Keratinocyte (primary cell): ENCODE results near the gene ASS1. TPM values are rescaled to one million over a fixed set of nuclear protein-coding genes. Genes with fewer than 3 reads are reported as not detected.

Experiments used
- DNase-seq: peaks from one replicate; pipeline ENCODE4 v3.0.0-alpha.2; 2011; ENCODE audit warnings: low read depth, missing footprints, low spot score
- FAIRE-seq: peaks from 2 replicates; lab custom pipeline; 2011; peaks lifted over from hg19 to GRCh38; lab: Jason Lieb, UNC
- H2AFZ ChIP-seq: 2 replicates; pipeline ENCODE4 v1.6.0; 2012; ENCODE audit warnings: low read length, control low read depth, inconsistent platforms; ENCODE audit not compliant: control insufficient read depth
- H3K27ac ChIP-seq: 2 replicates; pipeline ENCODE4 v1.5.1; 2011; ENCODE audit warnings: low read length; ENCODE audit not compliant: control insufficient read depth, insufficient read depth
- H3K27me3 ChIP-seq: 3 replicates; pipeline ENCODE4 v1.6.0; 2011; ENCODE audit warnings: low read length; ENCODE audit not compliant: control insufficient read depth, insufficient read depth; ENCODE audit errors: extremely low read depth
- H3K36me3 ChIP-seq, 2 experiments: 2 replicates in 1 of 2; 3 replicates in 1 of 2; pipeline ENCODE4 v1.5.1; 2011; ENCODE audit warnings: low read length in 2 of 2, mild to moderate bottlenecking in 1 of 2; ENCODE audit not compliant: control insufficient read depth in 2 of 2, insufficient read depth in 2 of 2; ENCODE audit errors: extremely low read depth in 1 of 2
- H3K4me1 ChIP-seq: 3 replicates; pipeline ENCODE4 v1.5.1; 2011; ENCODE audit warnings: low read length; ENCODE audit not compliant: control insufficient read depth, insufficient read depth; ENCODE audit errors: extremely low read depth
- H3K4me2 ChIP-seq: 3 replicates; pipeline ENCODE4 v1.6.0; 2011; ENCODE audit warnings: low read depth, low read length; ENCODE audit not compliant: control insufficient read depth, insufficient read depth; ENCODE audit errors: extremely low read depth
- H3K4me3 ChIP-seq, 3 experiments: fragments of 200-600 bp in 1 of 3; sonication (generic) in 1 of 3; 2 replicates in 2 of 3; 3 replicates in 1 of 3; pipeline ENCODE4 v1.5.1; 2011 to 2016; ENCODE audit warnings: low read length in 3 of 3, mild to moderate bottlenecking in 3 of 3, control low read depth in 2 of 3, inconsistent platforms in 1 of 3, low read depth in 1 of 3, mixed read lengths in 1 of 3, mixed run types in 1 of 3, moderate library complexity in 1 of 3; ENCODE audit not compliant: control insufficient read depth in 2 of 3, insufficient read depth in 2 of 3; ENCODE audit errors: extremely low read depth in 1 of 3
- H3K79me2 ChIP-seq: 2 replicates; pipeline ENCODE4 v1.6.0; 2012; ENCODE audit warnings: low read length; ENCODE audit not compliant: control insufficient read depth, insufficient read depth
- H3K9ac ChIP-seq: 3 replicates; pipeline ENCODE4 v1.6.0; 2011; ENCODE audit warnings: low read length; ENCODE audit not compliant: control insufficient read depth, insufficient read depth; ENCODE audit errors: extremely low read depth
- H3K9me1 ChIP-seq: 3 replicates; pipeline ENCODE4 v1.6.0; 2011; ENCODE audit warnings: low read length; ENCODE audit not compliant: control insufficient read depth, insufficient read depth; ENCODE audit errors: extremely low read depth
- H3K9me3 ChIP-seq: 2 replicates; pipeline ENCODE4 v1.5.1; 2012; ENCODE audit warnings: low read depth, low read length; ENCODE audit not compliant: control insufficient read depth
- H4K20me1 ChIP-seq: 3 replicates; pipeline ENCODE4 v1.6.0; 2011; ENCODE audit warnings: low read length; ENCODE audit not compliant: control insufficient read depth, insufficient read depth; ENCODE audit errors: extremely low read depth
- EZH2 ChIP-seq: IDR thresholded peaks from one replicate; pipeline ENCODE4 v1.6.1; 2012; ENCODE audit warnings: inconsistent platforms, mild to moderate bottlenecking, low read length, moderate library complexity
- dilution Hi-C: fragments of 300-500 bp; cut with MboI; formaldehyde crosslinking; loops from one replicate; pipeline ENCODE4 v1.7.0; 2020; ENCODE audit warnings: low sequenced_read_pairs; ENCODE audit not compliant: extremely low pct_ligation_motif_present
- polyA plus RNA-seq, 5 experiments: library from polyadenylated mRNA; depleted of rRNA in 3 of 5; stranded (reverse) in 3 of 5; stranded (forward) in 1 of 5; unstranded in 1 of 5; fragments of >200 nt; gene quantifications; 1 replicate in 1 of 5; 2 replicates in 3 of 5; 3 replicates in 1 of 5; pipeline versions ENCODE4 v1.2.1 to v1.2.3, GENCODE V29; 2011 to 2012; ENCODE audit warnings: missing spikeins in 2 of 5, low read depth in 1 of 5, low replicate concordance in 1 of 5
- TF ChIP-seq, protein P1 (sequence below), 3 experiments: IDR thresholded peaks in 1 of 3; conservative IDR thresholded peaks in 1 of 3; optimal IDR thresholded peaks in 1 of 3; 2 replicates in 2 of 3; 3 replicates in 1 of 3; pipeline versions ENCODE3 to v1.5.1; 2011; ENCODE audit warnings: low read length in 3 of 3, mild to moderate bottlenecking in 3 of 3, moderate library complexity in 2 of 3, control low read depth in 1 of 3, inconsistent platforms in 1 of 3; ENCODE audit not compliant: insufficient read depth in 2 of 3; ENCODE audit errors: extremely low read depth in 1 of 3

The ASS1 gene
- polyA plus RNA-seq, 1 donor (not counting 4 experiments of a cell fraction or from before 2014, with no cell fraction given): 52.4 TPM

DNA sequence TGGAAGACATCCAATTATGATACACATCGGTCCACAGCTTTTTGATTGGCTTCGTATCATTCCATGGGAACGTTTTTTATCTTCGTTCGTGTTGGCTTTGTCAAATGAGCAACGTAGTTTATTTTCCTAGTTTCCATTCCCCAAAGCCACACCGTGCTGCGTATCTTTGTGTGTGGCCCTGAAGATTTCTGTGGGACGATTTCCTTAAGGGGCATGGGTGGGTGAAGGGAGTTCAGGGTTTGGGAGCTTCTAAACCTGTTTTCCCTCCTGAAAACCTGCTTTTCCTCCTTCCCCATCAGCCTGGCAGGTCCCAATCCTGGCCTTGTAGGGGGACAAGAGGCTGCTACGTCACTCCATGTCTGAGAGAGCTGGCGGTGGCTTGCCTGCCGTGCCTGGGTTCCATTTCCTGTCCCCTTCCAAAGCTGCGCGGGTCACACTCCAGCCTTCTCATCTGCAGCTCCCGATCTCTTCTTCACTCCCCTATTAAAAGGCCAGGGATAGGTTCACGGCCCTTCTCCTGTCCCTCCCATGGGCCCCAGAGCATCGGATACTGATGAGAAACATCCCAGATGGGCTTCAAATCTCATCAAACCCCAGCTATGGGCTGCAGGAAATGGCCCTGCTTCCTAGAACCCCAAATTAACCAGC is 23.5 kb upstream of the ASS1 start:
- FAIRE-seq (no peak), DNase-seq (no peak)
- Histone ChIP-seq H3K27ac (no peak overlapping the region), H3K9me3 (no peaks in the 10 kb centered on the region), H3K4me2 (no peak overlapping the region), H3K79me2 (no peaks in the 10 kb centered on the region), H3K9me1 (no peaks in the 10 kb centered on the region), H3K4me3 (no peak overlapping the region), H3K4me1 (peaks cover 5% of the 10 kb centered on the region), H3K9ac (no peak overlapping the region), H4K20me1 (no peaks in the 10 kb centered on the region), H3K36me3 (no peaks in the 10 kb centered on the region), H2AFZ (no peak overlapping the region), H3K27me3 (peaks cover 31% of the 10 kb centered on the region)
- no peak for TF ChIP-seq EZH2
- TF ChIP-seq, protein P1, sequence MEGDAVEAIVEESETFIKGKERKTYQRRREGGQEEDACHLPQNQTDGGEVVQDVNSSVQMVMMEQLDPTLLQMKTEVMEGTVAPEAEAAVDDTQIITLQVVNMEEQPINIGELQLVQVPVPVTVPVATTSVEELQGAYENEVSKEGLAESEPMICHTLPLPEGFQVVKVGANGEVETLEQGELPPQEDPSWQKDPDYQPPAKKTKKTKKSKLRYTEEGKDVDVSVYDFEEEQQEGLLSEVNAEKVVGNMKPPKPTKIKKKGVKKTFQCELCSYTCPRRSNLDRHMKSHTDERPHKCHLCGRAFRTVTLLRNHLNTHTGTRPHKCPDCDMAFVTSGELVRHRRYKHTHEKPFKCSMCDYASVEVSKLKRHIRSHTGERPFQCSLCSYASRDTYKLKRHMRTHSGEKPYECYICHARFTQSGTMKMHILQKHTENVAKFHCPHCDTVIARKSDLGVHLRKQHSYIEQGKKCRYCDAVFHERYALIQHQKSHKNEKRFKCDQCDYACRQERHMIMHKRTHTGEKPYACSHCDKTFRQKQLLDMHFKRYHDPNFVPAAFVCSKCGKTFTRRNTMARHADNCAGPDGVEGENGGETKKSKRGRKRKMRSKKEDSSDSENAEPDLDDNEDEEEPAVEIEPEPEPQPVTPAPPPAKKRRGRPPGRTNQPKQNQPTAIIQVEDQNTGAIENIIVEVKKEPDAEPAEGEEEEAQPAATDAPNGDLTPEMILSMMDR (optimal IDR thresholded peaks at IDR 0.05 in 1 of 3, IDR thresholded peaks at IDR 0.05 in 1 of 3, conservative IDR thresholded peaks at IDR 0.05 in 1 of 3; ENCODE audit: extremely low read depth in 1 of 3, insufficient read depth in 2 of 3, low read length in 3 of 3): no peak
- dilution Hi-C loops: no loop called here

DNA sequence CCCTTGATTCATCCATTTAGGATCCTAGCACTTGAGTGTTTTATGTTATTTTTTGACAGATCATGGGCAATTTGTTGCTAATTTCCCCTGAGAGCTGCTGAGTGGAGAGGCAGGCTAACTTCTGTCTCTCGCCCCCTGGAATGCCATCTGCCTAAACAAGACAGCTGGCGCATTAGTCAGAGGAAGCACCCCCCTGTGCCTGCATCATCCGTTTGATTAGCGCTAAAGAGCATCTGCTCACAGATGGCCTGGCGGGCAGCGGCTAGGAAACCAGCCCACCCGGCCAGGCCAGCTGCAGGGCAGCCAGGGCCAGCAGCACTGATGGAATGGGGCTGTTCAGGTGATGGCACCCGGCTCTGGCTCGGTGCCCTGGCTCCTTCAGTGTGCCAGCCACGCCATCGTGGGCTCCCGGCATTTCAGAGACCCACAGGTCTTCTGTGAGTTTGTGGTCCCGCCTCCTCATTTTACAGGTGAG is 22.9 kb upstream of the ASS1 start:
- H4K20me1 ChIP-seq: no peaks in the 10 kb centered on the region
- H3K9ac ChIP-seq: no peak overlapping the region
- no peaks in the 10 kb centered on the region for H3K9me1 ChIP-seq
- no peak overlapping the region for H3K4me2 ChIP-seq
- H3K9me3 ChIP-seq: no peaks in the 10 kb centered on the region
- H3K27me3 ChIP-seq: peaks cover 31% of the 10 kb centered on the region
- H3K36me3 ChIP-seq: no peaks in the 10 kb centered on the region
- no peak overlapping the region for H3K4me3 ChIP-seq
- DNase-seq: no peak
- no peak for TF ChIP-seq EZH2
- TF ChIP-seq, protein P1 (optimal IDR thresholded peaks at IDR 0.05 in 1 of 3, IDR thresholded peaks at IDR 0.05 in 1 of 3, conservative IDR thresholded peaks at IDR 0.05 in 1 of 3; ENCODE audit: extremely low read depth in 1 of 3, insufficient read depth in 2 of 3, low read length in 3 of 3): no peak
- H3K79me2 ChIP-seq: no peaks in the 10 kb centered on the region
- FAIRE-seq: no peak
- H3K27ac ChIP-seq: no peak overlapping the region
- H3K4me1 ChIP-seq: peaks cover 11% of the 10 kb centered on the region
- dilution Hi-C loops: no loop called here
- H2AFZ ChIP-seq: no peak overlapping the region
